ENCODE results near the gene SP2. TPM values are rescaled to one million over a fixed set of nuclear protein-coding genes. Genes with fewer than 3 reads are reported as not detected.

SP2 gene
- 10 to 100 TPM in 3 of 4 donors, 1 to 10 TPM in 1; 8.6 to 29.7 (median 16.6) TPM for total RNA-seq

- Histone ChIP-seq H3K4me3 (peak within 1 kb of the TSS; percentile 74 to 94 (median 82)), H3K36me3 (no peaks in the 10 kb centered on the region), H3K27ac (peak within 1 kb of the TSS; percentile 96 to 100 (median 98)), H3K9me3 (no peaks in the 10 kb centered on the region), H3K27me3 (no peaks in the 10 kb centered on the region), H3K4me1 (peaks cover 3 to 12% (median 4%) of the 10 kb centered on the region in 4 donors)
- peak; percentile 99 to 100 (median 100) for DNase-seq
- TF ChIP-seq CTCF (IDR thresholded peaks at IDR 0.05) (peak in 5 of 6 experiments; percentile 9 to 19 (median 16)), POLR2A (IDR thresholded peaks at IDR 0.05) (peak; percentile 67 to 68)
Observed at GRCh38 chr17:47895856-47896671, at the start of gene SP2. Gene SP2 (plus strand): TSS chr17:47896236. CDS start chr17:47896287, 51 bp downstream.

DNA sequence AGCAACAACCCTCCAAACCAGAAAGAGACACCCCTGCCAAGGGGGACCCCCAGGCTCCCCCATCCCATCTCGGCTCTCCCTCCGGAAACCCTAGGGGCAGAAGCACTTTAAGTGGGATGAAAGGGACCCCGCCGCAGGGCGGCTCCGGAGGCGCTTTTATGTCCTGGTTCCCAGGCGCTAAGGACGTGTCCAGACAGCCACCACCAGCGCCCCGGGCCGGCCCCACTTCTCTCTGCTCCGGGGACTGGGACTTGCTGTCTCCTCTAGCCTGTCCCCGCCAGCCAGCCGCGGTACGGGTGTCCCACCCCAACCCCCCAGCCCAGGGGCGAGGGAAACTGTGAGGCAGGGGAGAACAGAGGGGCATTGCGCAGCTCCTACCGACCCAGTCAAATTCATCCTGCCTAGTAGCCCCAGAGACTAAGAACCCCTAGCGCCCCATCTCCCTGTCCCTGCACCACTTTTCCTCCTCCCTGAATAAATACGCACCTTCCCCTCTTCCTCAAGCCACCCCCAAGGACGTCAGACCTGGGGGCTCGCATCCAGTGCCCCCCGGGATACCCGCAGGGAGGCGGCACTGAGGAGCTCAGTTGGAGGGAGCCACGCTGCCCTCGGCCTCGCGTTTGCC, 49.2 kb upstream of the SP2 start:
- Histone ChIP-seq H3K27me3 (peaks cover 0 to 9% of the 10 kb centered on the region in 2 donors), H3K36me3 (peaks cover 0 to 16% (median 0%) of the 10 kb centered on the region in 3 donors), H3K4me3 (no peak overlapping the region), H3K9me3 (no peaks in the 10 kb centered on the region), H3K4me1 (peaks cover 7 to 53% (median 16%) of the 10 kb centered on the region in 4 donors), H3K27ac (no peak overlapping the region)
- DNase-seq, result no peak
- no peak for TF ChIP-seq CTCF (IDR thresholded peaks at IDR 0.05)

DNA sequence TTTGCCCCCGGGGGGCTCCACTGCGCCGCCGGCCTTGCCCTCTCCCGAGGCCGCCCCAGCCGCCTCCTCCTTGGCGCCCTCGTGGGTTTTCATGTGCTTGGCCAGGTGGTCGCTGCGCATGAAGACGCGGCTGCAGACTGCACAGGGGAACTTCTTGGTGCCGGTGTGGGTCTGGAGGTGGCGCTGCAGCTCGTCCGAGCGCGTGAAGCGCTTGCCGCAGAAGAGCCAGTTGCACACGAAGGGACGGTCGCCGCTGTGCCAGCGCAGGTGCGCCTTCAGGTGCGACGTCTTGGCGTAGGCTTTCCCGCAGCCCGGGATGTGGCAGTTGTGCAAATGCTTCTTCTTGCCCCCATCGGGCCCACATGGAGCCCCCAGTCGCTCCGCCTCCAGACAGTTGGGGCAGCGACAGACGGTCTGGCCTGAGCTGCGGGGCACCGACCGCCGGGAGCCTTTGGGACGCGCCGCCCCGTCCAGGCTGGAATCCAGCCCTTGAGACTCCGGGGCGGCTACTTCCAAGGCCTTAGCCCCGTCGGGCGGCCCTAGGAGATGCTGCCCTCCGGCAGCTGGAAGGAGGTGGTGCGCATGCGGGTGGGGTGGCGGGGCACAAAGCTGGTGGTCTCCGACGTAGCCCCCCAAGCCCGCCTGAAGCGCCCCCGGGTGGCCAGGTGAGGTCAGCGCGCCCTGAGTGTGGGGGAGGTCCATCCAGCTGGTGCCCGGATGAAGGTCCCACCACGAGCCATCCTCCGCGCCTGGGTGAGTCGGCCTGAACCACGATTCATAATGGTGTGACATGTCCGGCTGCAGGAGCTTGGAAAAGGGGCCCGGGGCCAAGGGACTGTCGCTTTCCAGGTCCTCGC, 48.5 kb upstream of the SP2 start:
- Histone ChIP-seq H3K4me1 (peaks cover 4 to 51% (median 18%) of the 10 kb centered on the region in 4 donors), H3K4me3 (no peak overlapping the region), H3K27me3 (peaks cover 0 to 9% of the 10 kb centered on the region in 2 donors), H3K27ac (no peak overlapping the region), H3K9me3 (no peaks in the 10 kb centered on the region), H3K36me3 (peaks cover 0 to 16% (median 0%) of the 10 kb centered on the region in 3 donors)
- TF ChIP-seq CTCF (IDR thresholded peaks at IDR 0.05), result peak in 2 of 6 experiments; percentile 21 to 25
- no peak for TF ChIP-seq POLR2A (IDR thresholded peaks at IDR 0.05)
- DNase-seq, result no peak

GRCh38 chr17:47848198-47848513, 47.9 kb upstream of the SP2 start:
- Histone ChIP-seq H3K36me3 (peaks cover 0 to 16% (median 0%) of the 10 kb centered on the region in 3 donors), H3K27me3 (peaks cover 0 to 9% of the 10 kb centered on the region in 2 donors), H3K4me3 (no peak overlapping the region), H3K27ac (no peak overlapping the region), H3K9me3 (no peaks in the 10 kb centered on the region), H3K4me1 (peaks cover 4 to 45% (median 18%) of the 10 kb centered on the region in 4 donors)
- no peak for TF ChIP-seq POLR2A (IDR thresholded peaks at IDR 0.05)
- no peak for TF ChIP-seq CTCF (IDR thresholded peaks at IDR 0.05)
- DNase-seq, result no peak

- TF ChIP-seq POLR2A (IDR thresholded peaks at IDR 0.05) (no peak), CTCF (IDR thresholded peaks at IDR 0.05) (no peak)
- H3K4me3 ChIP-seq, result peak overlapping the region in 3 of 4 donors; percentile 37 to 66 (median 63)
- H3K4me1 ChIP-seq, result peaks cover 0 to 31% (median 18%) of the 10 kb centered on the region in 4 donors
- no peaks in the 10 kb centered on the region for H3K9me3 ChIP-seq
- H3K36me3 ChIP-seq, result peaks cover 0 to 16% (median 0%) of the 10 kb centered on the region in 3 donors
- H3K27me3 ChIP-seq, result peaks cover 0 to 9% of the 10 kb centered on the region in 2 donors
- peak overlapping the region in 3 of 4 donors; percentile 63 to 80 (median 73) for H3K27ac ChIP-seq
- no peak for DNase-seq
Observed at GRCh38 chr17:47850373-47850691, 45.7 kb upstream of the SP2 start.
